NT2/D1 (cell line): ENCODE results near the gene ORC6.

Source experiments
- SUZ12 ChIP-seq: IDR thresholded peaks from 2 replicates; pipeline ENCODE4 v1.6.1; 2011; ENCODE audit not compliant: insufficient read length, insufficient read depth; ENCODE audit errors: extremely low read depth
- YY1 ChIP-seq: IDR thresholded peaks from 2 replicates; pipeline ENCODE4 v1.6.1; 2011; ENCODE audit not compliant: insufficient read length, insufficient read depth
- ZNF274 ChIP-seq: IDR thresholded peaks from 2 replicates; pipeline ENCODE4 v1.6.1; 2011; ENCODE audit warnings: mild to moderate bottlenecking, low read depth, low read length

GRCh38 chr16:46691726-46692125 lies 2.3 kb downstream of the ORC6 start:
- TF ChIP-seq YY1 (no peak), ZNF274 (no peak), SUZ12 (no peak)
